HG03039 (cell line): ENCODE results near the gene ICE2.

Source experiments
- ATAC-seq: cut with Tn5 transposase; IDR thresholded peaks from one replicate; pipeline ENCODE4 v1.9.1; 2021; ENCODE audit warnings: mild to moderate bottlenecking, moderate library complexity; ENCODE audit not compliant: unreplicated experiment

ICE2 gene

GRCh38 chr15:60391722-60392315 is 87.1 kb downstream of the ICE2 start:
- ATAC-seq: no peak

DNA sequence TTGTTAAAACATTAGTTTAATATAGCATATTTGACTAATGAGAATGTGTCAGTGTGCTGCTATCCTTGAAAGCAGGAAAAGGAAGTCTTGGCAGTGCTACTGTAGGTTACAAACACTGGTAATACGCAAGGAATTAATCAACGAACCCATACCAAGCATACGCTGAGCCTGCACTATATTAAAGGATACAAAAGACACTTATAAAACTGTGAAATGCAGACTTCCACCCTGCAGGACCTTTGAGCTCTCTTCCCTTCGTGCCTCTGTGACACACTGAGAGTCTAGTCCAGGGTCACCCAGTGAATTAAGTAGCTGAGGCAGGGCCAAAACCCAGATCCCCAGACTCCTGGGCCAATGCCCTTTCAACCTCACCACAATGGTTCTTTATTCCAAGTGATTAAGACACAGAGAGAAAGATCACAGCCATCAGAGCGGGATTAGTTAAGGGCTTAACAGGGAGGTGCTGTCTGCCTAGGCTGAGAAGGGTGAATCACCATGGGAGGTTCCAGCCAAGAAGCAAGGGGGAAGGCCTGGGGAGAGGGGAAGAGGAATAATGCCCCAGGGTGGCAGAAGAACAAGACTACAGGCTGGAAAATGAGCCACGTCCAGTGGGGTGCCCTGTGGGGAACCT is 88.0 kb downstream of the ICE2 start:
- ATAC-seq: no peak

DNA sequence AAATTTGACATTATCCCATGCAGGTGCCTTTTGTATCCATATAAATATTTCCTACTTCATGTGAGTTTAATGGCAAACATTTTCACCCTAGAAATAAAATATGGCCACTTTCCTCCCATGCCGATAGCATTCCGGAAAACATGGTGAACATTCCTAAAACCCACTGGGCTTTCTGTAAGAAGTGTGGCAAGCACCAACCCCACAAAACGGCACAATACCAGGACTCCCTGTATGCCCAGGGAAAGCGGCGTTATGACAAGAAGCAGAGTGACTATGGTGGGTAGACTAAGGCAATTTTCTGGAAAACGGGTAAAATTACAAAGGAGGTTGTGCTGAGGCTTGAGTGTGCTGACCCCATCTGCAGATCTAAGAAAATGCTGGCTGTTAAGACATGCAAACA is 88.7 kb downstream of the ICE2 start:
- no peak for ATAC-seq

- ATAC-seq: peak; percentile 83
These were observed 89.5 kb downstream of the ICE2 start for GRCh38 chr15:60389261-60390077.

GRCh38 chr15:60387321-60387720 is 91.6 kb downstream of the ICE2 start:
- no peak for ATAC-seq

- ATAC-seq: no peak
These were observed 92.3 kb downstream of the ICE2 start for GRCh38 chr15:60386615-60387014.

DNA sequence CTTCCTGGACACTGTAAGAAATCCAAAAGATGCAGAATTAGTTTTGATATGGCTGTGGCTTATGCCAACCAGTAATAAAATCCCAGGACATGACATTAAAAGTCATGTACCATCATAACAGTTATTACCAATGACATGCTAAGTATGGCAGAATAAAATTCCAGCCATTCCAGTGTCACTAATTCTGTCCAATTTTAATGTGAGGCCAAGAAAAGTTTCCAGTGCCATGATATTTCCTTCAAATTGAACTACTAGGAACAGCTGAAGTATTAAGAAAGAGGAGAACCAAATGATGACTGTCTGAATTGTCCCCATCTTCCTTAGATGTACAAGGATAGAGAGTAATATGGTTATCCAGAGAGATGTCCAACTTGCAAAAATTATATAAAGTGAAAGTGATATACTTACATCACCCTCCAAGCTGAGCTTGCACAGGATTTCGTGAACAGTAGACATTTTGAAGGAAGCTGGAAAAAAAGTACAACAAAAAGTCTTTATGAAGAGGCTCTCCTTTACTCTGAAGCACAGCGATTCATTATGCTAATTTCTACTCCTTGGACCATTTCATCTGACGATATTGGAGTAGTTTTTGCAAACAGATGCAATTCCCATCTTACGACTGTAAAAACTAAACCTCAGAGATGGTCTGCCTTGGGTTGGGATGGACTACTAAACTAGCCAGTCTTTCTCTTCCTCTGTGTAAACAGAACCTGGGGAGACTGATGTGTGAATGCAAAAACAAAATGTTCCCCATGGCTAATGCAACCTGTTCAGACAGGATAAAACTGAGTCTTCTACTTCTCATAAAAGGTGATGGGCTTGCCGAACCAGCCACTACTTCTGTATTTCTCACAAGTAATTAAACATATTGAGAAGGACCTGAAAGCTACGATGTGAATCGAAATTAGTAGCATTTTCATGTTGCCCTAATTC is 93.1 kb downstream of the ICE2 start:
- no peak for ATAC-seq

DNA sequence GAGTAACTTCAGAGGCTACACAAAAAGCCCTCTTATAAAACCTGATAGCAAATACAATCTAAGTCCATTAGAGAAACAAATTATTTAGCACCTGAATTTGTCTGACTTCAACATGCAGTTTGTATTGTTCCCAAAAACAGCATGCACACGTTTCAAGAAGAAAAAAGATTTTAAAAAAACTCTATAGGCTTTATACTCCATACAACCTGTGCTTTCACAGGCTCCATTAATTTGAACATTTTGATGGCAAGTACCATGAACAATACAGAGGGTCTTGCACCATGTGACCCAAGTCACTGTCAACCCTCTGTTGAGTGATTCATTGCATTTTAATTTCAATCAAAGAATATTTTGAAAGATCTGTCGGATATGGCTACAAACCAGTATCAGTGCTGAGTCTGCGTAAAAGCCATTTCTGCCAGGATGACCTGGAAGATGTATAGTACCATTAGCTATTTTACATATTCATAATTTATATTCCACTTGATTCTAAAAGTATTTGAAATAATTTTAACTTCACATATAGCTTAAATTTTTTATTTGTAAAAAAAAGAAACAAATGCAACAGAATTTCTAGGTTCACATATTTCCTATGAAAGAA is 94.3 kb downstream of the ICE2 start:
- no peak for ATAC-seq

GRCh38 chr15:60384053-60384452 is 94.9 kb downstream of the ICE2 start:
- ATAC-seq: no peak

- ATAC-seq: no peak
These were observed 95.9 kb downstream of the ICE2 start for GRCh38 chr15:60382773-60383674.

DNA sequence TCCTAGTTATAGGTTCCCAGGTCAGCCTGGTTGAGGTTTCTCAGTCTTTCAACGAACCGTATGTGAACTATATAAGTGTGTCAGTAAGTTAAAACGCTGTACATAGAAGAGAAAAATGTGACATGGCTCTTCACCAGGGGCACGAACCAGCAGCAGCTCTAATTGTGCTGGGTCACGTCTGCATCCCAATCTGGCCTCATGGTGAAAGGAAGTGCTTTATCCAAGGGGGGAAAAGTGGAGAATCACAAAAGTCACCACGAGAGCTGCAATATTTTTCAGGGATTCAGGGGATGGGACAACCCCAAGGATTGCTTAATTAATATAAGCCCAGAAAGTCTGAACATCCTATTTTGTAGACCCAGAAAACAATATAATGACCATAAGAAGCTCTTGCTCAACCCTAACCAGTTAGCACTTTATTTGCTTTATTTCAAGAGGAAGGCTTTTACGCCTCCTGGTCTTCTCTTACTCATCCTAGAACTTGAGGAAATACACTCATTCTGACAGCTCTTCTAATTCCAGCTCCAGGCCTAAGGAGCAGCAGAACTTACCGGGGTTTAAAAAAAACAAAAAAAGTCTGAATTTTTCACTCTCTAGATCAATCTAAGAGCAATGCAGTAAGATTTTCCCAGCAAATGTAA is 97.7 kb downstream of the ICE2 start:
- ATAC-seq: no peak

GRCh38 chr15:60379525-60380274 is 99.2 kb downstream of the ICE2 start:
- no peak for ATAC-seq

DNA sequence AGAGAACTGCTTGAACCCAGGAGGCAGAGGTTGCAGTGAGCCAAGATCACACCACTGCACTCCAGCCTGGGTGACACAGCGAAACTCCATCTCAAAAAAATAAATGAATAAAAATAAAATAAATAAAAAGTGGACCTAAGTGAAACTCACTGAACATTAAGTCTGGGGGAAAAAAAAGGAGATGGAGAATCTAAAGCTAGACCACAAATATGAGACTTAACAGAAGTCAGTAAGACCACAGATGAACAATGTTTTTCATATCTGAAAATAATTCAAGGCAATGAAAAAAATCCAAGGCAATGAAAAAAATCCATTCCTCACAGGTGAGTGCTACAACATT is 99.8 kb downstream of the ICE2 start:
- no peak for ATAC-seq

GRCh38 chr15:60376677-60377095 is 102.3 kb downstream of the ICE2 start:
- ATAC-seq: no peak

GRCh38 chr15:60375306-60375705 is 103.6 kb downstream of the ICE2 start:
- no peak for ATAC-seq

DNA sequence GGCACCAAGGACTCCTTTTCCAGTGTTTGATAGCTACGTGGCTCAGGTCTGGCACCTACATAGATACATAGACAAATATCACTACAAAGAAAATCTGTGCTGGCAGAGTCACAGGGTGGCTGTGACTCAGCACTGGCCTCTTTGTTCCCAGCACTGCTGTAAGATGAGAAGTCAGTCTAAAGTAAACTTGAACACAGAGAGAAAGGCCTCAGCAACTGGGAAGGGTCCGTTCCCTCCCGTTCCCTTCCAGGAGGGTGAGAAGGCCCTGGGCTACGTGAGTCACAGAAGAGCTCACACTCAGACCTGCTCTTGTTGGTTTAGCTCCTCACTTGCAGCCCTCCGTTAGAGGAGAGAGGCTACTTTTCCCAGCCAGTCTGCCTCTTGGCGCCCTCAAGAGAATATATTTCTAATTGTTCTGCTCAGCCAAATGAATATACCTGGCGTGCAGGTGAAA is 104.3 kb downstream of the ICE2 start:
- no peak for ATAC-seq

DNA sequence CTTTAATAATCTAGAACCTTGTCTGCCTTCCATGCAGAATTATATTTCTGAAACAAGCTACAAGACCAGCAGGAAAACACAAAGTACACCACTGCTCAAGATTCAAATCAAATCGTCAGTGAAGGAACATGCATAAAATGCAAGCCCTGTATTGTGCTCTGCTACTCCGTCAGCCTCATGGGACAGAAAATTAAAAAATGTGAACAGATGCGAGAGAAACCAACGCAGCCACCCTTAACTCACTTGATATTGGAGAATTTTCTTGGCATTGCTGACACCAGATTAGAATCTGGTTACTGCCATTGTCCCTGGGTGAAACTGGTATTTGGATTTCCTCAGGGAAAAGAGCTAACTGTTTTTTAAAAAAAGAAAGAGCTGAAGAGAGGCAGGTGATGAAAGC is 104.7 kb downstream of the ICE2 start:
- ATAC-seq: no peak

DNA sequence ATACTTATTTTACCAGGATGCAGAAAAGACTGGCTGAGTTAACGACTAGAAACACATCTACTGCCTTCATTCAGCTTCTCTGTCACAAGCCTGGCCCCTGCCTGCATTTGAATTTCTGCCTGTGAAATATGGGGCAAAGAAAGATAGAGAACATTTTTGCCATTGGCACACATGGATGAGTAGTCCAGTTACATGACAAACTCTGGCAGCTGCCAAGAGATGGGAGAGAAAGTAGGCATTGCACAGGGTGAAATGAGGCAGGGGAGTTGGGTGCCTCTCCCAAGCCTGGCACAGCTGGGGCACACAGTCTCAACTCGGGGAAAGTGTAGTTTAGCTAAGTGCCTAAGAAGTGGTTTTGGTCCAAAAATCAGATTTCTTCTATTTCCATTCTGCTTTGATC is 105.2 kb downstream of the ICE2 start:
- ATAC-seq: no peak
